H1 (cell line): ENCODE results near the gene TMEM178B. TPM values are rescaled to one million over a fixed set of nuclear protein-coding genes. Genes with fewer than 3 reads are reported as not detected.

ENCODE experiments used
- CTCF ChIA-PET: fragments of 300-600 bp; sonication (Branson Sonifier 250); formaldehyde crosslinking; loops from one replicate; lab custom pipeline; 2021; ENCODE audit not compliant: partially characterized antibody; lab: Charles Lee
- POLR2A ChIA-PET: fragments of 300-600 bp; sonication (Branson Sonifier 250); formaldehyde crosslinking; loops from one replicate; lab custom pipeline; 2021; ENCODE audit warnings: inconsistent platforms; ENCODE audit not compliant: partially characterized antibody; lab: Charles Lee
- DNase-seq, 2 experiments: peaks; one replicate each; pipeline versions ENCODE4 v3.0.0 to v3.0.0-alpha.2; 2010 to 2022; ENCODE audit warnings: low spot score in 2 of 2, low read depth in 1 of 2, mixed read lengths in 1 of 2
- FAIRE-seq: peaks from 2 replicates; lab custom pipeline; 2011; peaks lifted over from hg19 to GRCh38; lab: Jason Lieb, UNC
- H2AFZ ChIP-seq: 2 replicates; pipeline ENCODE4 v1.8.1; 2012; ENCODE audit warnings: low read length, inconsistent platforms
- H2AK5ac ChIP-seq: 2 replicates; pipeline ENCODE4 v1.6.1; 2013; ENCODE audit warnings: low read depth, low read length
- H2BK120ac ChIP-seq: replicated peaks from 2 replicates; pipeline ENCODE3; 2013; ENCODE audit warnings: low read depth, low read length, inconsistent platforms
- H2BK12ac ChIP-seq: 2 replicates; pipeline ENCODE4 v1.6.1; 2013; ENCODE audit warnings: low read depth, low read length
- H2BK15ac ChIP-seq: 2 replicates; pipeline ENCODE4 v1.6.1; 2013; ENCODE audit warnings: low read length
- H2BK20ac ChIP-seq: 2 replicates; pipeline ENCODE4 v1.6.1; 2013; ENCODE audit warnings: low read length
- H2BK5ac ChIP-seq: 2 replicates; pipeline ENCODE4 v1.6.1; 2013; ENCODE audit warnings: low read depth, low read length
- H3K14ac ChIP-seq: 2 replicates; pipeline ENCODE4 v1.6.1; 2013; ENCODE audit warnings: inconsistent platforms; ENCODE audit not compliant: insufficient read length
- H3K18ac ChIP-seq: 2 replicates; pipeline ENCODE4 v1.6.1; 2013; ENCODE audit warnings: low read length; ENCODE audit errors: extremely low read depth
- H3K23ac ChIP-seq: 2 replicates; pipeline ENCODE4 v1.6.1; 2013; ENCODE audit warnings: inconsistent platforms; ENCODE audit not compliant: insufficient read length
- H3K23me2 ChIP-seq: 2 replicates; pipeline ENCODE4 v1.6.1; 2013; ENCODE audit warnings: low read depth, low read length
- H3K27ac ChIP-seq: 2 replicates; pipeline ENCODE4 v1.6.1; 2011; ENCODE audit warnings: low read depth, low read length, inconsistent platforms
- H3K27me3 ChIP-seq, 4 experiments: replicated peaks in 1 of 4; 1 replicate in 1 of 4; 2 replicates in 3 of 4; pipeline versions ENCODE4 v1.6.1 to v1.8.1; 2011 to 2013; ENCODE audit warnings: low read length in 3 of 4, mild to moderate bottlenecking in 3 of 4, inconsistent platforms in 2 of 4, mixed read lengths in 2 of 4, moderate library complexity in 1 of 4; ENCODE audit not compliant: control insufficient read depth in 3 of 4, insufficient read depth in 3 of 4; ENCODE audit errors: extremely low read depth in 1 of 4
- H3K36me3 ChIP-seq, 4 experiments: 2 replicates each; pipeline versions ENCODE4 v1.6.1 to v1.8.1; 2011 to 2013; ENCODE audit warnings: mild to moderate bottlenecking in 4 of 4, low read length in 3 of 4, moderate library complexity in 2 of 4, control low read depth in 1 of 4, inconsistent platforms in 1 of 4; ENCODE audit not compliant: insufficient read depth in 4 of 4, control insufficient read depth in 2 of 4
- H3K4ac ChIP-seq: replicated peaks from 2 replicates; pipeline ENCODE3; 2013; ENCODE audit warnings: low read length, low read depth, mixed read lengths, inconsistent platforms; ENCODE audit not compliant: insufficient read length
- H3K4me1 ChIP-seq, 4 experiments: replicated peaks in 1 of 4; 1 replicate in 1 of 4; 2 replicates in 3 of 4; pipeline versions ENCODE4 v1.6.1 to v1.8.1; 2011 to 2013; ENCODE audit warnings: low read length in 3 of 4, inconsistent platforms in 2 of 4, mixed read lengths in 1 of 4; ENCODE audit not compliant: insufficient read depth in 4 of 4, control insufficient read depth in 3 of 4
- H3K4me2 ChIP-seq, 2 experiments: 2 replicates each; pipeline versions ENCODE4 v1.6.1 to v1.8.1; 2011 to 2013; ENCODE audit warnings: low read depth in 2 of 2, low read length in 2 of 2, control low read depth in 1 of 2, inconsistent platforms in 1 of 2, mild to moderate bottlenecking in 1 of 2; ENCODE audit not compliant: insufficient read depth in 1 of 2
- H3K4me3 ChIP-seq, 4 experiments: fragments of 200-600, 300-600 bp in 1 of 4; sonication (generic), shearing (Covaris generic), sonication (Bioruptor Twin) in 1 of 4; 2 replicates each; pipeline versions ENCODE4 v1.5.1 to v1.8.1; 2011 to 2016; ENCODE audit warnings: low read length in 4 of 4, low read depth in 3 of 4, control low read depth in 2 of 4, inconsistent platforms in 2 of 4, mild to moderate bottlenecking in 2 of 4, mixed read lengths in 1 of 4, moderate library complexity in 1 of 4; ENCODE audit not compliant: insufficient read depth in 2 of 4; ENCODE audit errors: extremely low read depth in 1 of 4
- H3K56ac ChIP-seq: replicated peaks from 2 replicates; pipeline ENCODE3; 2013; ENCODE audit warnings: low read depth, mild to moderate bottlenecking, mixed read lengths, low read length, inconsistent platforms; ENCODE audit not compliant: insufficient read length
- H3K79me1 ChIP-seq: 2 replicates; pipeline ENCODE4 v1.6.1; 2013; ENCODE audit warnings: low read depth, low read length, control low read depth
- H3K79me2 ChIP-seq, 2 experiments: 2 replicates each; pipeline versions ENCODE4 v1.6.1 to v1.8.1; 2012 to 2013; ENCODE audit warnings: low read length in 2 of 2, mild to moderate bottlenecking in 2 of 2, inconsistent platforms in 1 of 2; ENCODE audit not compliant: insufficient read depth in 2 of 2, control insufficient read depth in 1 of 2
- H3K9ac ChIP-seq, 4 experiments: replicated peaks in 1 of 4; 1 replicate in 1 of 4; 2 replicates in 3 of 4; pipeline versions ENCODE4 v1.6.1 to v1.8.1; 2011 to 2013; ENCODE audit warnings: low read depth in 3 of 4, low read length in 3 of 4, control low read depth in 2 of 4, mild to moderate bottlenecking in 2 of 4, moderate library complexity in 2 of 4, inconsistent platforms in 1 of 4; ENCODE audit errors: extremely low read depth in 1 of 4
- H3K9me3 ChIP-seq, 2 experiments: 2 replicates each; pipeline versions ENCODE4 v1.6.1 to v1.8.1; 2012 to 2013; ENCODE audit warnings: mild to moderate bottlenecking in 2 of 2, moderate library complexity in 2 of 2, control low read depth in 1 of 2, inconsistent platforms in 1 of 2, low read depth in 1 of 2, low read length in 1 of 2, mixed read lengths in 1 of 2; ENCODE audit not compliant: insufficient read depth in 2 of 2
- H4K20me1 ChIP-seq, 2 experiments: replicated peaks in 1 of 2; 2 replicates each; pipeline versions ENCODE3 to v1.8.1; 2011 to 2013; ENCODE audit warnings: inconsistent platforms in 2 of 2, low read length in 2 of 2, mild to moderate bottlenecking in 1 of 2; ENCODE audit not compliant: insufficient read depth in 2 of 2, control insufficient read depth in 1 of 2
- H4K5ac ChIP-seq: 2 replicates; pipeline ENCODE4 v1.6.1; 2013; ENCODE audit warnings: low read length, low read depth, mixed read lengths, inconsistent platforms; ENCODE audit not compliant: insufficient read length
- H4K8ac ChIP-seq: 2 replicates; pipeline ENCODE4 v1.8.0; 2013; ENCODE audit warnings: mild to moderate bottlenecking, moderate library complexity, low read length, inconsistent platforms; ENCODE audit not compliant: insufficient read depth; ENCODE audit errors: extremely low read depth
- H4K91ac ChIP-seq: replicated peaks from 2 replicates; pipeline ENCODE3; 2013; ENCODE audit warnings: low read length, mixed read lengths, inconsistent platforms; ENCODE audit not compliant: insufficient read length
- KDM1A ChIP-seq: fragments of 200-600, 300-600 bp; sonication (generic); IDR thresholded peaks from 2 replicates; pipeline ENCODE4 v1.7.1; 2016; ENCODE audit warnings: mild to moderate bottlenecking, low read length, borderline replicate concordance
- RNF2 ChIP-seq: fragments of 200-900, 300-1000 bp; sonication (generic); IDR thresholded peaks from 2 replicates; pipeline ENCODE4 v1.7.1; 2016; ENCODE audit warnings: borderline replicate concordance, low read depth, mild to moderate bottlenecking, antibody characterized with exemption, low read length; ENCODE audit not compliant: poor library complexity, severe bottlenecking; ENCODE audit errors: missing control alignments
- SRF ChIP-seq: IDR thresholded peaks from 2 replicates; pipeline ENCODE4 v1.6.1; 2011; ENCODE audit warnings: mild to moderate bottlenecking, low read depth, low read length, moderate library complexity
- SUZ12 ChIP-seq: fragments of 200-600 bp; sonication (generic); IDR thresholded peaks from 2 replicates; pipeline ENCODE4 v1.6.1; 2012; ENCODE audit warnings: mild to moderate bottlenecking, inconsistent platforms, low read length, moderate library complexity, mixed read lengths
- TAF7 ChIP-seq: optimal IDR thresholded peaks from 2 replicates; pipeline ENCODE3; 2011; ENCODE audit warnings: low read depth, mild to moderate bottlenecking, inconsistent platforms, low read length, moderate library complexity, borderline replicate concordance
- WGBS, 2 experiments: shearing (Covaris generic) in 1 of 2; methylation state at CpG; one replicate each; pipeline versions ENCODE4 v1.1.6 to v1.1.7; 2013 to 2015; ENCODE audit warnings: low lambda C conversion rate in 2 of 2, mixed read lengths in 2 of 2, inconsistent platforms in 1 of 2, low coverage in 1 of 2, missing lambda C conversion rate in 1 of 2; ENCODE audit not compliant: insufficient replicate concordance in 2 of 2, insufficient coverage in 1 of 2, insufficient read length in 1 of 2; ENCODE audit errors: extremely low coverage in 1 of 2, missing lambda C conversion rate in 1 of 2; 5-methylcytosine and 5-hydroxymethylcytosine counted together
- polyA plus RNA-seq, 7 experiments: library from polyadenylated mRNA; depleted of rRNA in 3 of 7; stranded (reverse) in 5 of 7; unstranded in 2 of 7; fragments of >200 nt in 5 of 7; fragments of 200-250 nt in 2 of 7; gene quantifications; 1 replicate in 5 of 7; 2 replicates in 1 of 7; 4 replicates in 1 of 7; pipeline versions ENCODE4 v1.2.1 to v1.2.3, GENCODE V29; 2011 to 2013; ENCODE audit warnings: missing spikeins in 2 of 7, mixed read lengths in 2 of 7
- total RNA-seq: library from RNA; stranded (reverse); fragmentation: NEBNext Ultra II Directional; extraction: Animal tissue kit (Norgen Biotek cat#: 25700); gene quantifications from 2 replicates; pipeline ENCODE4 v1.2.1, GENCODE V29; 2021

TMEM178B gene
- total and polyA plus RNA-seq, 2 of the 8 experiments (the other 6 are each of a cell fraction or from before 2014, with no cell fraction given): 5.3 to 18.1 TPM

DNA sequence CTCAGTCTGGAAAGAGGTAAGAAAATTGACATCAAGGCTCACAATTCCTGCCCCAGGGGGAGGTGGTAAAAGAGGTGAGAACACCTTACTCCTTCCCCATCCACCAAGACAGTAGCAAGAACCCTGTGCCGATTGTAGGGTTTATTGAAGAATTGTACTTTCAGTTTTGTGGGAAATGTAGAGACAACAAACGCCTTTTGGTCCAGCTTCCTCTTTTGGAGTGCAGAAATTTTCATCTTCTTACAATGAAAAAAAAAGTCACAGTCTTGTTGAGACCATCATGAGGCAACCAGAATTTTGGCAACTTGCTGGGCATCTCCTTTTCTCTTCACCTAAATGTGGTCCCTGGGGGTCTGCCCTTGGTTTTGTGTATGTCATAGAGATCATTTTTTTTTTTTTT is 217.7 kb downstream of the TMEM178B start:
- no peak overlapping the region for H3K23ac ChIP-seq
- TF ChIP-seq TAF7: no peak
- no peak for TF ChIP-seq SRF
- no peak for TF ChIP-seq KDM1A
- no peak for TF ChIP-seq SUZ12
- no peak for TF ChIP-seq RNF2

More for the DNA sequence above, 217.7 kb downstream of the TMEM178B start:
- H3K4me3 ChIP-seq: no peak overlapping the region
- H3K9ac ChIP-seq: no peak overlapping the region
- H3K4me2 ChIP-seq: no peak overlapping the region
- no peaks in the 10 kb centered on the region for H3K79me2 ChIP-seq
- H2BK120ac ChIP-seq: no peak overlapping the region
- H2BK20ac ChIP-seq: no peak overlapping the region
- peaks cover 0 to 2% of the 10 kb centered on the region in 2 experiments for H4K20me1 ChIP-seq
- no peak overlapping the region for H2BK12ac ChIP-seq
- CTCF ChIA-PET: interaction anchor here (1.2 kb wide), 1 partner anchor 9 kb away, joined by 3 read pairs; no protein-coding TSS in a partner anchor
- H2AFZ ChIP-seq: no peak overlapping the region
- no peak overlapping the region for H3K27ac ChIP-seq
- no peak overlapping the region for H3K4ac ChIP-seq
- WGBS, 2 experiments: 100% methylated on average over 2 of the region's 2 CpGs; no CpG with 5 or more reads in 1 of the 2 experiments
- H2AK5ac ChIP-seq: no peak overlapping the region
- H4K91ac ChIP-seq: no peak overlapping the region
- no peak overlapping the region for H4K5ac ChIP-seq
- no peaks in the 10 kb centered on the region for H3K23me2 ChIP-seq
- no peak overlapping the region for H4K8ac ChIP-seq
- POLR2A ChIA-PET: no interaction called here
- no peaks in the 10 kb centered on the region for H3K9me3 ChIP-seq
- H3K27me3 ChIP-seq: no peaks in the 10 kb centered on the region
- no peaks in the 10 kb centered on the region; the same call in 1 of the 2 replicates for H3K79me1 ChIP-seq
- H2BK5ac ChIP-seq: no peak overlapping the region
- no peak overlapping the region for H2BK15ac ChIP-seq
- H3K56ac ChIP-seq: no peak overlapping the region
- H3K14ac ChIP-seq: no peak overlapping the region
- peaks cover 0 to 16% (median 7%) of the 10 kb centered on the region in 4 experiments; a peak in 5 of 7 replicates for H3K4me1 ChIP-seq
- no peaks in the 10 kb centered on the region for H3K36me3 ChIP-seq
- no peak overlapping the region for H3K18ac ChIP-seq
- FAIRE-seq (no peak), DNase-seq (no peak)
